GM21390 (cell line): ENCODE data around the gene ANKDD1A.

Experiments
- ATAC-seq: cut with Tn5 transposase; IDR thresholded peaks from one replicate; pipeline ENCODE4 v1.9.1; 2021; ENCODE audit not compliant: unreplicated experiment

The ANKDD1A gene

GRCh38 chr15:64895285-64896065 lies 16.2 kb upstream of the ANKDD1A start:
- peak; percentile 27 for ATAC-seq

- no peak for ATAC-seq
Measured at GRCh38 chr15:64896371-64897069, 15.2 kb upstream of the ANKDD1A start.

- no peak for ATAC-seq
Measured at GRCh38 chr15:64897345-64897985, 14.2 kb upstream of the ANKDD1A start.

- ATAC-seq = no peak
Measured at GRCh38 chr15:64898406-64898805, 13.3 kb upstream of the ANKDD1A start.

GRCh38 chr15:64901141-64901540 lies 10.6 kb upstream of the ANKDD1A start:
- no peak for ATAC-seq

GRCh38 chr15:64901914-64902313 lies 9.8 kb upstream of the ANKDD1A start:
- no peak for ATAC-seq

GRCh38 chr15:64902863-64903262 lies 8.8 kb upstream of the ANKDD1A start:
- ATAC-seq = no peak

- ATAC-seq = no peak
Measured at GRCh38 chr15:64903326-64903950, 8.3 kb upstream of the ANKDD1A start.

GRCh38 chr15:64904189-64904588 lies 7.5 kb upstream of the ANKDD1A start:
- no peak for ATAC-seq

- ATAC-seq = no peak
Measured at GRCh38 chr15:64905119-64905831, 6.4 kb upstream of the ANKDD1A start.

- ATAC-seq = no peak
Measured at GRCh38 chr15:64905941-64906340, 5.8 kb upstream of the ANKDD1A start.

- ATAC-seq = no peak
Measured at GRCh38 chr15:64906402-64906801, 5.3 kb upstream of the ANKDD1A start.

GRCh38 chr15:64907991-64908390 lies 3.7 kb upstream of the ANKDD1A start:
- ATAC-seq = no peak

GRCh38 chr15:64909546-64909945 lies 2.2 kb upstream of the ANKDD1A start:
- no peak for ATAC-seq

- ATAC-seq = no peak
Measured at GRCh38 chr15:64912379-64913325, 950 bp downstream of the ANKDD1A start.

- no peak for ATAC-seq
Measured at GRCh38 chr15:64915518-64916227, 4.0 kb downstream of the ANKDD1A start.

GRCh38 chr15:64916365-64916764 lies 4.7 kb downstream of the ANKDD1A start:
- ATAC-seq = no peak

GRCh38 chr15:64917211-64917610 lies 5.5 kb downstream of the ANKDD1A start:
- no peak for ATAC-seq

GRCh38 chr15:64919721-64920120 lies 8.0 kb downstream of the ANKDD1A start:
- ATAC-seq = no peak
